Measurements from ENCODE around the gene PEX11A. TPM values are rescaled to one million over a fixed set of nuclear protein-coding genes. Genes with fewer than 3 reads are reported as not detected.

Gene PEX11A
- total RNA-seq, 1 experiment from 2014 or later = 1.3 TPM

DNA sequence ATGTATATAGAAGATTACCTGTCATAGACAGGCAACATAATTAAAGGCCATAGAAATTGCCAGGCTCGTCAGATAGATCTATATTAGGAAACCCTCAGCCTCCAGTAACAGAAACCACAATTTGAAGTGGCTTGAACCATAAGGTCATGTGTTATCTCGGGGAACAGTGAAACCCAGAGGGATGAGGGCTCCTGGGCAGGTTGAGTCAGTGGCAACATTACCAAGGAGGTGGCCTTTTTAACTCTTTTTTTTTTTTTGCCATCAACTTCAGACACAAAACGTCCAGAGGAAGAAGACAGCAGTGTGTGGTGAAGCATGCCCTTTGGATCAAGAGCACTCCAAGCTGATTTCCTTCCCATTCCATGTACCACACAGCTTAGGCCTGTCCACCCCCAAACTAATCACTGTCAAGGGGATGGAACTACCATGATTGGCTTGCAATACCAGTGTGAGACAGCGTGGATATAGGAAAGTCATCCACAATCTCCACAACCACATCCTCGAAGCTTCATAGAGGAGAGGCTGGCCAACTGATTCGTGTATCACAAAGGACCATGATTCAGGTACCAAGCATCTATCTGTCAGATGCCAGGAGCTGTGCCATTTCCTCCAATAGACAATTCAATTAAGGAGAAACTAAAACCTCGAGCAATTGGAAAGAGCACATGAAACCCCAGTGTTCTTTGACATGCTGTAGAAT, 34.3 kb downstream of the PEX11A start:
- no peak overlapping the region for H3K56ac ChIP-seq (ENCODE audit: insufficient read length, low read depth, low read length)
- TF ChIP-seq, protein P1, sequence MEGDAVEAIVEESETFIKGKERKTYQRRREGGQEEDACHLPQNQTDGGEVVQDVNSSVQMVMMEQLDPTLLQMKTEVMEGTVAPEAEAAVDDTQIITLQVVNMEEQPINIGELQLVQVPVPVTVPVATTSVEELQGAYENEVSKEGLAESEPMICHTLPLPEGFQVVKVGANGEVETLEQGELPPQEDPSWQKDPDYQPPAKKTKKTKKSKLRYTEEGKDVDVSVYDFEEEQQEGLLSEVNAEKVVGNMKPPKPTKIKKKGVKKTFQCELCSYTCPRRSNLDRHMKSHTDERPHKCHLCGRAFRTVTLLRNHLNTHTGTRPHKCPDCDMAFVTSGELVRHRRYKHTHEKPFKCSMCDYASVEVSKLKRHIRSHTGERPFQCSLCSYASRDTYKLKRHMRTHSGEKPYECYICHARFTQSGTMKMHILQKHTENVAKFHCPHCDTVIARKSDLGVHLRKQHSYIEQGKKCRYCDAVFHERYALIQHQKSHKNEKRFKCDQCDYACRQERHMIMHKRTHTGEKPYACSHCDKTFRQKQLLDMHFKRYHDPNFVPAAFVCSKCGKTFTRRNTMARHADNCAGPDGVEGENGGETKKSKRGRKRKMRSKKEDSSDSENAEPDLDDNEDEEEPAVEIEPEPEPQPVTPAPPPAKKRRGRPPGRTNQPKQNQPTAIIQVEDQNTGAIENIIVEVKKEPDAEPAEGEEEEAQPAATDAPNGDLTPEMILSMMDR (conservative IDR thresholded peaks at IDR 0.05) = no peak
- no peak overlapping the region for H4K5ac ChIP-seq (ENCODE audit: insufficient read length, low read depth, low read length)
- H3T11ph ChIP-seq (ENCODE audit: low read length) = no peak overlapping the region
- DNase-seq = no peak
- H3K4ac ChIP-seq (ENCODE audit: low read depth, low read length) = no peak overlapping the region
- Mint-ChIP-seq H3K4me3 (peak overlapping the region; percentile 88 to 95), H3K27ac (no peak overlapping the region), H3K36me3 (ENCODE audit: insufficient read depth in 1 of 3, low read depth in 3 of 3) (peaks cover 7 to 17% (median 14%) of the 10 kb centered on the region in 3 experiments), H3K9me3 (no peaks in the 10 kb centered on the region), H3K27me3 (ENCODE audit: low read depth) (peaks cover 36% of the 10 kb centered on the region), H3K4me1 (peaks cover 6 to 12% of the 10 kb centered on the region in 2 experiments)
- H3K18ac ChIP-seq (ENCODE audit: insufficient read length, low read depth, low read length) = no peak overlapping the region
- no peak overlapping the region for H3K27ac ChIP-seq (ENCODE audit: insufficient read length, low read depth, low read length)
- no peak overlapping the region for H2BK12ac ChIP-seq (ENCODE audit: insufficient read length, low read depth, low read length)
- no peak overlapping the region for H2BK5ac ChIP-seq (ENCODE audit: insufficient read length, low read length)
- no peak overlapping the region for H3K23ac ChIP-seq (ENCODE audit: insufficient read length, low read depth, low read length)
- H3K9ac ChIP-seq (ENCODE audit: extremely low read depth, insufficient read length, low read length) = no peak overlapping the region
- H3K4me1 ChIP-seq (ENCODE audit: insufficient read depth, low read length) = no peaks in the 10 kb centered on the region
- no peak overlapping the region for H4K8ac ChIP-seq (replicated peaks; ENCODE audit: insufficient read length, low read depth, low read length)
- H4K20me1 ChIP-seq (ENCODE audit: control insufficient read depth, insufficient read depth, insufficient read length) = no peaks in the 10 kb centered on the region
- no peaks in the 10 kb centered on the region for H3K79me1 ChIP-seq (ENCODE audit: insufficient read depth, low read depth, low read length, poor library complexity, severe bottlenecking)
- no peak overlapping the region for H2BK20ac ChIP-seq (ENCODE audit: low read depth, low read length, poor library complexity, severe bottlenecking)
- no peak overlapping the region for H2BK15ac ChIP-seq (ENCODE audit: low read depth, low read length)
- no peak overlapping the region for H2BK120ac ChIP-seq (ENCODE audit: low read depth, low read length, poor library complexity, severe bottlenecking)
- H2AFZ ChIP-seq (ENCODE audit: low read length) = no peak overlapping the region
- no peak overlapping the region for H4K91ac ChIP-seq (ENCODE audit: insufficient read length, low read depth, low read length)
- H3K27me3 ChIP-seq (ENCODE audit: insufficient read depth, low read length) = no peaks in the 10 kb centered on the region; the same call in 1 of the 2 replicates
- no peaks in the 10 kb centered on the region for H3K9me3 ChIP-seq (ENCODE audit: control insufficient read depth, low read depth, low read length)
- H3K14ac ChIP-seq (ENCODE audit: insufficient read depth, low read length) = no peak overlapping the region
- H3K79me2 ChIP-seq (ENCODE audit: insufficient read depth, low read length) = no peaks in the 10 kb centered on the region; the same call in 1 of the 2 replicates
- no peak overlapping the region for H2AK5ac ChIP-seq (ENCODE audit: insufficient read length, low read length)
- no peak overlapping the region for H3K4me2 ChIP-seq (ENCODE audit: insufficient read depth, insufficient read length, low read length)
- no CpG with 5 or more reads among the region's 7 CpGs for WGBS (ENCODE audit: extremely low coverage, insufficient read length, low lambda C conversion rate)
- peaks cover 6% of the 10 kb centered on the region for H3K23me2 ChIP-seq (ENCODE audit: insufficient read length, low read depth, low read length, poor library complexity, severe bottlenecking)

Data from H9 (cell line).